Common myeloid progenitor, CD34-positive (primary cell): ENCODE measurements around the gene OR5A2. TPM values are rescaled to one million over a fixed set of nuclear protein-coding genes. Genes with fewer than 3 reads are reported as not detected.

Experiments
- CTCF ChIA-PET: fragments of 350-600 bp; sonication (Branson Sonifier 250); formaldehyde crosslinking; loops from one replicate; lab custom pipeline; 2021; ENCODE audit warnings: antibody characterized with exemption; lab: Charles Lee
- POLR2A ChIA-PET: fragments of 350-600 bp; sonication (Branson Sonifier 250); formaldehyde crosslinking; loops from one replicate; lab custom pipeline; 2021; ENCODE audit warnings: antibody characterized with exemption; lab: Charles Lee
- DNase-seq, 3 donors: peaks; one replicate each; pipeline versions ENCODE4 v3.0.0 to v3.0.0-alpha.2; 2013
- H3K27ac ChIP-seq, 2 experiments: 1 replicate in 1 of 2; 2 replicates in 1 of 2; pipeline ENCODE4 v1.7.0; 2013; ENCODE audit warnings: inconsistent platforms in 2 of 2, low read length in 2 of 2, mild to moderate bottlenecking in 2 of 2, low read depth in 1 of 2, moderate library complexity in 1 of 2; ENCODE audit not compliant: severe bottlenecking in 2 of 2, insufficient read depth in 1 of 2, poor library complexity in 1 of 2
- H3K27me3 ChIP-seq, 5 experiments: replicated peaks in 2 of 5; 1 replicate in 3 of 5; 2 replicates in 2 of 5; pipeline versions ENCODE4 v1.6.1 to v1.7.0; 2013; ENCODE audit warnings: low read length in 4 of 5, mild to moderate bottlenecking in 2 of 5, moderate library complexity in 2 of 5, inconsistent platforms in 1 of 5; ENCODE audit not compliant: insufficient read depth in 5 of 5, control insufficient read depth in 4 of 5
- H3K36me3 ChIP-seq, 4 experiments: 1 replicate in 2 of 4; 2 replicates in 2 of 4; pipeline versions ENCODE4 v1.6.1 to v1.7.0; 2013; ENCODE audit warnings: low read length in 3 of 4, control low read depth in 1 of 4, mild to moderate bottlenecking in 1 of 4; ENCODE audit not compliant: control insufficient read depth in 4 of 4, insufficient read depth in 4 of 4
- H3K4me1 ChIP-seq, 4 experiments: 1 replicate in 3 of 4; 2 replicates in 1 of 4; pipeline versions ENCODE4 v1.6.1 to v1.7.1; 2013; ENCODE audit warnings: low read length in 3 of 4, mild to moderate bottlenecking in 3 of 4, control low read depth in 1 of 4, inconsistent platforms in 1 of 4, moderate library complexity in 1 of 4; ENCODE audit not compliant: control insufficient read depth in 4 of 4, insufficient read depth in 4 of 4; ENCODE audit errors: control extremely low read depth in 1 of 4
- H3K4me3 ChIP-seq, 7 experiments: 1 replicate in 4 of 7; 2 replicates in 3 of 7; pipeline versions ENCODE4 v1.5.1 to v1.7.0; 2013; ENCODE audit warnings: mild to moderate bottlenecking in 7 of 7, low read length in 6 of 7, moderate library complexity in 6 of 7, inconsistent platforms in 2 of 7, low read depth in 2 of 7, control low read depth in 1 of 7; ENCODE audit not compliant: insufficient read depth in 4 of 7, control insufficient read depth in 1 of 7; ENCODE audit errors: extremely low read depth in 1 of 7
- H3K9me3 ChIP-seq, 5 experiments: 1 replicate in 4 of 5; 2 replicates in 1 of 5; pipeline versions ENCODE4 v1.6.1 to v1.7.1; 2013; ENCODE audit warnings: low read length in 4 of 5, mild to moderate bottlenecking in 2 of 5, inconsistent platforms in 1 of 5, low read depth in 1 of 5, moderate library complexity in 1 of 5; ENCODE audit not compliant: control insufficient read depth in 4 of 5, insufficient read depth in 2 of 5; ENCODE audit errors: control extremely low read depth in 1 of 5
- WGBS: methylation state at CpG from one replicate; pipeline ENCODE4 v1.1.5; 2013; ENCODE audit not compliant: insufficient coverage; 5-methylcytosine and 5-hydroxymethylcytosine counted together
- polyA plus RNA-seq: library from polyadenylated mRNA; unstranded; fragments of 120-200 nt; gene quantifications from one replicate; pipeline ENCODE4 v1.2.1, GENCODE V29; 2013

The OR5A2 gene
- polyA plus RNA-seq, result not detected

- Histone ChIP-seq H3K27ac (no peak within 1 kb of the TSS), H3K27me3 (no peaks in the 10 kb centered on the region), H3K36me3 (no peaks in the 10 kb centered on the region), H3K9me3 (no peaks in the 10 kb centered on the region), H3K4me3 (no peak within 1 kb of the TSS), H3K4me1 (peaks cover 0 to 9% (median 3%) of the 10 kb centered on the region in 4 experiments)
- WGBS, result 100% methylated on average over 2 of the region's 5 CpGs
- no peak for DNase-seq
- POLR2A ChIA-PET, result no interaction called here
- CTCF ChIA-PET, result interaction anchor here (1.1 to 2.3 kb wide), 2 partner anchors 9 to 154 kb away, joined by 3 to 7 read pairs; no protein-coding TSS in a partner anchor
Measured at GRCh38 chr11:59426361-59427067, at the start of gene OR5A2. Gene OR5A2 (minus strand): TSS chr11:59426413. CDS start chr11:59422953, 3,460 bp downstream.

- H3K4me1 ChIP-seq, result no peaks in the 10 kb centered on the region
- no peaks in the 10 kb centered on the region for H3K9me3 ChIP-seq
- ChIA-PET POLR2A (no interaction called here), CTCF (no interaction called here)
- H3K36me3 ChIP-seq, result no peaks in the 10 kb centered on the region
- no peak overlapping the region for H3K4me3 ChIP-seq
- DNase-seq, result no peak
- no peaks in the 10 kb centered on the region for H3K27me3 ChIP-seq
- WGBS, result 21% methylated on average over 4 of the region's 9 CpGs
- no peak overlapping the region for H3K27ac ChIP-seq
Measured at GRCh38 chr11:59475176-59475575, 49.0 kb upstream of the OR5A2 start.

- CTCF ChIA-PET, result no interaction called here
Measured at GRCh38 chr11:59473015-59473414, 46.8 kb upstream of the OR5A2 start, which contains the start of gene OR4D10. Gene OR4D10 (plus strand): TSS chr11:59473315. CDS start chr11:59477430, 4,115 bp downstream.

GRCh38 chr11:59463190-59463641, 37.0 kb upstream of the OR5A2 start:
- no peak overlapping the region for H3K4me3 ChIP-seq
- WGBS, result 85% methylated on average over 5 of the region's 5 CpGs
- DNase-seq, result no peak
- ChIA-PET POLR2A (no interaction called here), CTCF (no interaction called here)
- H3K27ac ChIP-seq, result no peak overlapping the region
- no peaks in the 10 kb centered on the region for H3K4me1 ChIP-seq
- no peaks in the 10 kb centered on the region for H3K9me3 ChIP-seq
- no peaks in the 10 kb centered on the region for H3K27me3 ChIP-seq
- H3K36me3 ChIP-seq, result no peaks in the 10 kb centered on the region

More at GRCh38 chr11:59473015-59473414, 46.8 kb upstream of the OR5A2 start, which contains the start of gene OR4D10:
- POLR2A ChIA-PET, result no interaction called here
- Histone ChIP-seq H3K36me3 (no peaks in the 10 kb centered on the region), H3K4me1 (no peaks in the 10 kb centered on the region), H3K27me3 (no peaks in the 10 kb centered on the region), H3K4me3 (no peak within 1 kb of the TSS), H3K9me3 (no peaks in the 10 kb centered on the region), H3K27ac (no peak within 1 kb of the TSS)
- no peak for DNase-seq

GRCh38 chr11:59459916-59460315, 33.7 kb upstream of the OR5A2 start:
- CTCF ChIA-PET, result no interaction called here

GRCh38 chr11:59456661-59457060, 30.4 kb upstream of the OR5A2 start, which contains the start of gene OR4D6:
Gene OR4D6 (plus strand): TSS chr11:59456961. CDS start chr11:59456961, 0 bp downstream.
- no peaks in the 10 kb centered on the region for H3K4me1 ChIP-seq
- H3K9me3 ChIP-seq, result no peaks in the 10 kb centered on the region
- ChIA-PET POLR2A (no interaction called here), CTCF (no interaction called here)
- no peak within 1 kb of the TSS for H3K4me3 ChIP-seq
- H3K27me3 ChIP-seq, result no peaks in the 10 kb centered on the region
- 100% methylated on average over 1 of the region's 2 CpGs for WGBS
- no peak within 1 kb of the TSS for H3K27ac ChIP-seq
- DNase-seq, result no peak
- H3K36me3 ChIP-seq, result no peaks in the 10 kb centered on the region

More at GRCh38 chr11:59459916-59460315, 33.7 kb upstream of the OR5A2 start:
- DNase-seq, result no peak
- Histone ChIP-seq H3K36me3 (no peaks in the 10 kb centered on the region), H3K27me3 (no peaks in the 10 kb centered on the region), H3K27ac (no peak overlapping the region), H3K4me1 (no peaks in the 10 kb centered on the region), H3K4me3 (no peak overlapping the region), H3K9me3 (no peaks in the 10 kb centered on the region)
- 100% methylated on average over 1 of the region's 3 CpGs for WGBS
- POLR2A ChIA-PET, result no interaction called here

GRCh38 chr11:59448484-59448883, 22.3 kb upstream of the OR5A2 start:
- H3K4me3 ChIP-seq, result no peak overlapping the region
- no peak overlapping the region for H3K27ac ChIP-seq
- WGBS, result 100% methylated on average over 1 of the region's 2 CpGs
- DNase-seq, result no peak
- H3K27me3 ChIP-seq, result no peaks in the 10 kb centered on the region
- ChIA-PET POLR2A (no interaction called here), CTCF (no interaction called here)
- H3K4me1 ChIP-seq, result no peaks in the 10 kb centered on the region
- no peaks in the 10 kb centered on the region for H3K36me3 ChIP-seq
- peaks cover 0 to 8% (median 2%) of the 10 kb centered on the region in 5 experiments for H3K9me3 ChIP-seq
